ENCODE results near the gene IRF2BP2.

IRF2BP2 gene

GRCh38 chr1:234612352-234613127, 2.6 kb upstream of the IRF2BP2 start:
- DNase-seq = peak; percentile 82

- DNase-seq = peak; percentile 29
Measured at GRCh38 chr1:234611847-234612351, 1.9 kb upstream of the IRF2BP2 start.

- no peak for DNase-seq
Measured at GRCh38 chr1:234611225-234611846, 1.4 kb upstream of the IRF2BP2 start.

- DNase-seq = peak; percentile 91
Measured at GRCh38 chr1:234610666-234611224, 767 bp upstream of the IRF2BP2 start.

- DNase-seq = no peak
Measured at GRCh38 chr1:234609691-234610042, 311 bp downstream of the IRF2BP2 start.

- peak; percentile 73 for DNase-seq
Measured at GRCh38 chr1:234608911-234609690, 877 bp downstream of the IRF2BP2 start.

GRCh38 chr1:234608025-234608910, 1.7 kb downstream of the IRF2BP2 start:
- DNase-seq = peak; percentile 76

- peak; percentile 22 for DNase-seq
Measured at GRCh38 chr1:234607109-234608024, 2.6 kb downstream of the IRF2BP2 start.

- no peak for DNase-seq
Measured at GRCh38 chr1:234606784-234607108, 3.2 kb downstream of the IRF2BP2 start.

GRCh38 chr1:234605983-234606783, 3.8 kb downstream of the IRF2BP2 start:
- DNase-seq = peak; percentile 55

- DNase-seq = no peak
Measured at GRCh38 chr1:234605399-234605982, 4.5 kb downstream of the IRF2BP2 start.

- no peak for DNase-seq
Measured at GRCh38 chr1:234604495-234605398, 5.2 kb downstream of the IRF2BP2 start.

GRCh38 chr1:234603221-234604204, 6.5 kb downstream of the IRF2BP2 start:
- DNase-seq = no peak

- DNase-seq = no peak
Measured at GRCh38 chr1:234602334-234603220, 7.4 kb downstream of the IRF2BP2 start.

GRCh38 chr1:234601301-234602017, 8.5 kb downstream of the IRF2BP2 start:
- DNase-seq = no peak

Data from activated CD4-positive, alpha-beta T cell treated with anti-CD3 and anti-CD28 coated beads, Interleukin-2, amount 50 U/mL, for 1 hour (primary cell).